Activated CD4-positive, alpha-beta T cell treated with anti-CD3 and anti-CD28 coated beads, Interleukin-2, amount 50 U/mL, for 16 hours (primary cell): Measurements from ENCODE around the gene PLEKHS1.
A peak's percentile ranks its signal among the peaks of the same experiment; 100 is the strongest.
"Not testable (repeated sequence)": the region's sequence is repeated elsewhere in the genome, so short reads cannot be mapped to it uniquely, and the experiment has no call there.

Experiments used
- DNase-seq: peaks from one replicate; pipeline ENCODE4 v3.0.0-alpha.2; 2020

Gene PLEKHS1

GRCh38 chr10:113742466-113742865 lies 9.0 kb upstream of the PLEKHS1 start:
- no peak for DNase-seq

DNA sequence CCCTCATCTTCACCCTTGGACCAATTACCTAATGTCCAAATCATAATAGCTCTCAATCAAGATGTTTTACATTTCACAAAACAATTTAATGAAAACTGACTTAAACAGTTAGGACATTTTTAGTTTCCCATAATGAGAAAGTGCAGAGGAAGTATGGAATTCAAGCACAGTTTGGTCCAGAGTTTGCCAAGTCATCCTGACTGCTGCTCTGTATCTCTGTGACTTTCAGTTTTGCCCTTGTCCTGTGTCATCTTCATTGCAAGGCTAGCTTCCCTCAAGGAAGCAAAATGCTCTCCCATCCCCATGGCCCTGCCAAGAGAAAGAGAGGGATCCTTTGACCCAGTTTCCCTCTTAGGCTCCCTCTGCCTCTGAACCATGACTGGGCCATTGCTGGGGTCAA lies 7.9 kb upstream of the PLEKHS1 start:
- no peak for DNase-seq

- no peak for DNase-seq
Measured at GRCh38 chr10:113745374-113745773, 6.1 kb upstream of the PLEKHS1 start.

DNA sequence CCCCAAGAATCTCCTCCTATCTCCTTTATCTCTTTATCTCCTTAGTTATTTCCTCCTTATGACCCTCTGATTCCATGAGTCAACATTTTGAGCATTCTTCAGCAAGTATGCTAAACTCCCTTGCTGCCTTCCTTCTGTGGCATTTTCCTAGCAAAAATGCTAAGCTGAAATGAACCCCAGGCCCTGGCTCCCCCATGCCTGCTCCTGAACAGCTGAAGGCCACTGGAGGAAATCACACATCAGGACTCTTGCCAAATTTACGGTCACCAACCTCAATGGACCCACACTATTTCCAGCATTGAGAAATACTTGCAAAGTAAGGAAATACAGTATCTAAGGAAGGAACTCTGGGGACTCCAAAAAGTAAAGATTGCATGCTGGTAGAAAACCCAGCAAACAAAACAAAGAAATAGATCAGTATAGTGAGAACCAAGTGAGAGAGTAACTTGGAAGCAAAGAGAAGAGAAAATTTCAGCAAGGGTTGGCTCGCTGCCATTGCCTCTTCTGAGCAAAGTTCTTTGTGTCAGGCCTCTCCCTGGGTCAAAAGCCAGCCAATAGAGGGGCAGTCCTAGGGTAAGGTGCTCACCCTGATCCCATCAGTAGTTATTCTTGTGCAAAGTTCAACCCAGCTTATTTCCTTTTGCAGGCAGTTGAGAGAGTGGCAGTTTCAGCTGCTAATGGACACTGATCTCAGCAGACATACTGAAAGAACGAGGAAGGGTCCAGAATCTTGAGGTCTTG lies 5.1 kb upstream of the PLEKHS1 start:
- no peak for DNase-seq

GRCh38 chr10:113752553-113752952 lies 1.1 kb downstream of the PLEKHS1 start:
- no peak for DNase-seq

- DNase-seq: no peak
Measured at GRCh38 chr10:113753020-113753692, 1.7 kb downstream of the PLEKHS1 start.

DNA sequence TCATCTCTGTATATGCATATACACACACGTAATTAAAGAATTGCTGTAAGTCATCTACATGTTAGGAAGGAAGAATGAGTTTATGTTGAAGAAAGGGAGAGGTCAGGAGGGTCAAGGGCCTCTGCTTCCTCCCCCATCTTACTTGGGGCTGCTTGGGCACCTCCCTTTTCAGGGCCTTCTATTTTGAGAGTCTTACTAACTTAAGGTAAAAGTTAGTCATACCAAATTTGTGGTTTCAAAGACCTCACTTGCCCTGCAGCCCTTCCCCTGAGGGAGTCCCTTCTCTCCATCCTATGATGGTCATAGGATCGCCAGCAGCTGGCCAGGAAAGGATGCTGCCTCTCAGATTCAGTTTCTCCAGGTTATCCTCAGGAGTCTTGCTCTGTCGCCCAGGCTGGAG lies 2.6 kb downstream of the PLEKHS1 start:
- no peak for DNase-seq

- DNase-seq: no peak
Measured at GRCh38 chr10:113754768-113755167, 3.3 kb downstream of the PLEKHS1 start.

DNA sequence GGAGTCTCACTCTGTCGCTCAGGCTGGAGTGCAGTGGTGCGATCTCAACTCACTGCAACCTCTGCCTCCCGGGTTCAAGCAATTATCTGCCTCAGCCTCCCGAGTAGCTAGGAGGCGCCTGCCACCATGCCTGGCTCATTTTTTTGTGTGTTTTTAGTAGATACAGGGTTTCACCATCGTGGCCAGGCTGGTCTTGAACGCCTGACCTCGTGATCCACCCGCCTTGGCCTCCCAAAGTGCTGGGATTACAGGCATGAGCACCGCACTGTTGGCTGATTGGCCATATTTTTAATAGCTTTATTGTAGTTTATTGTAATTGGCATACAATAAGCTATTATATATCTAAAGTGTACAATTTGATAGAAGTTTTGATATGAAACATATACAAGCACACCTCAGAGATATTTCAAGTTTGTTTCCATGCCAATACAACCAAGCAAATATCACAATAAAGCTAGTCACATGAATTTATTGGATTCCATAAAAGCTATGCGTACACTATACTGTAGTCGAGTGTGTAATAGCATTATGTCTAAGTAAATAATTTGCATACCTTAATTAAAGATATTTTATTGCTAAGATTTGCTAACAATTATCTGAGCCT lies 5.6 kb downstream of the PLEKHS1 start:
- no peak for DNase-seq

DNA sequence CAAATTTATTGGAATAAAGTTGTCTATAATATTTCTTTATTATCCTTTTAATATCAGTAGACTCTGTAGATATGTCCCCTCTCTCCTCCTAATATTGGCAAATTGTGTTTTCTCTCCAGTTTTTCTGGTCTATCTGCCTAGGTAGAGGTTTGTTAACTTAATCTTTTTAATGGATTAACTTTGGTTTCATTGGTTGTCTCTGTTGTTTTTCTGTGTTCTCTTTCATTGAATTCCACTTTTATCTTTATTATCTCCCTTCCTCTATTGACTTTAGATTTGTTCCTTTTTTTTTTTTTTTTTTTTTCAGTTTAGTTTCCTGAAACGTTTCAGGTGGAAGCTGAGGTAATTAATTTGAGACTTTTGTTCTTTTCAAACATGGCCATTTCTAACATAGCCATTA lies 10.6 kb downstream of the PLEKHS1 start:
- DNase-seq: no peak

DNA sequence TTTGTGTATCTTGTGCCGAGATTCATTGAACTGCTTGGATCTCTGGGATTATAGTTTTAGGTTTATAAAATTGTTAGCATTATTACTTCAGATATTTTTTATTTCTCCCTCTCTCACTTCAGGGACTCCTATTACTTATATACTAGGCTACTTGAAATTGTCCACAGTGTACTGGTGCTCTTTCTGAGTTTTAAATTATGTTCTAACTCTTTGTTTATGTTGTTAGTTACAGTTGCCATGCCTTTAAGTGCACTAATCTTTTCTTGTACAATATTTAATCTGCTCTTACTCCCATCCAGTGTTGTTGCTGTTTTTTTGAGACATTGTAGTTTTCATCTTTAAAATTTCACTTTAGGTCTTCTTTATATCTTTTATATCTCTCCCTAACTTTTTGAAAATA lies 13.1 kb downstream of the PLEKHS1 start:
- DNase-seq: no peak

GRCh38 chr10:113765910-113766309 lies 14.4 kb downstream of the PLEKHS1 start:
- DNase-seq: no peak

GRCh38 chr10:113767222-113767621 lies 15.7 kb downstream of the PLEKHS1 start:
- no peak for DNase-seq

DNA sequence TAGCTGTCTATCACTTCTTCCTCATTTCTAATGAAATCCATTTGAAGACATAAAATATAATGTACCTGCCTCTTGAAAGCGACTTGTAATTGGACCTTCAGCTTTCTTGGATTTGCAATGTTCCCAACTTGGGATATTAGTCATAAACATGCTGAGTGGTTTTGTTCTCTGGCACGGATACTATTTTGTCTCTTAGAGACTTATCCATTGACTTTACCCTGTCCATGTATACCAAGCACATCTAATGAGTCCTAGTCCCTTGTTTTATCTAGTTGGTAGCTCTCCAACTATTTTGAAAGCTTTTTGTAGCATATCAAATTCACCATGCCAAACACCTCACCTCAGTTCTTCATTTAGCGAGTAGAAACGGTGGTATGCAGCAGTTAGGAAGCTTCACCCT lies 18.9 kb downstream of the PLEKHS1 start:
- no peak for DNase-seq

- not testable (repeated sequence) for DNase-seq
Measured at GRCh38 chr10:113771131-113771530, 19.6 kb downstream of the PLEKHS1 start.

DNA sequence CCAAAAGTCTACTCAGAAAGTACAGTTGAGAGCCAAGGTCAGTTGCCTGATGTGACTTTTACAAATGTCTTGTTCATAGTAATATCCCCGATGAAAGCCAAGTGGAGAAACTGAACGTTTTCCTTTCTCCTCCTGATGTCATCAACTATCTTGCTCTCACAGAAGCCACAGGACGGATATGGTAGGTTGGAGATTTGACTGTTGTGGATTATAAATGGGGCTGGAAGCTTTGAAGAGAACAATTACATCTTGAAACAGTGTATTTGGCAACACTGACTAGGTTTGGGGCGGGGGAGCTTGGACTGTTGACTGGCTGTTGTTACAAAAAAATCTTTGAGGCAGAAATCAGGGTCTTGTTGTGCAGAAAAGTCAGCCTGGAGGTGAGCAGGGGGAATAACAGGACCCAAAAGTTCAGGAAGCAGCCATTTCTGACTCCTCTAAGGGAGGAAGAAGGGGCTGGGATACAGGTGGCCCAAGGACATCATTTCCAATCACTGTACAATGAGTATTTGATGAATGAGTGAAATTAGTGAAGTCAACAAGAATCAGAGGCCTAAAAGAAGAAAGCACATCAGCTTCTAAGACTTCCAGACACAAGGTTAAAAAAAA lies 24.3 kb downstream of the PLEKHS1 start:
- DNase-seq: no peak

DNA sequence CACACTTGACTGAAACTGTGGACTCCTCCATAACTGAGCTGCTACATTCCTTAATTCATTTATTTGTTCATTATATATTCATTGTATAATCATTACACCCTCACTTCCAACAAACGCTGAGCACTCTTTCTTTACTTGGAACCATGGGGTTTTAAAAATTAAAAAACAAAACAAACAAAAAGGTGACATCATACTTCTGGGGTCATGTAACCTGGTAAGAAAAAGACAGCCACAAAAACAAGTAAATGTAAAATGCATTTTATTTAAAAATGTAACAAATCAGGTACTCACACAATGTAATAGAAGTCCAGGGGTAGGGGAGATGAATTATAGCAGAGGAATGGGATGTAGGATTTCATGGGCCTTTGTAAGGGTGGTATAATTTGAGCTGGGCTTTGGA lies 25.1 kb downstream of the PLEKHS1 start:
- DNase-seq: no peak

- DNase-seq: no peak
Measured at GRCh38 chr10:113780681-113781250, 29.3 kb downstream of the PLEKHS1 start.

GRCh38 chr10:113782367-113782766 lies 30.9 kb downstream of the PLEKHS1 start:
- no peak for DNase-seq

DNA sequence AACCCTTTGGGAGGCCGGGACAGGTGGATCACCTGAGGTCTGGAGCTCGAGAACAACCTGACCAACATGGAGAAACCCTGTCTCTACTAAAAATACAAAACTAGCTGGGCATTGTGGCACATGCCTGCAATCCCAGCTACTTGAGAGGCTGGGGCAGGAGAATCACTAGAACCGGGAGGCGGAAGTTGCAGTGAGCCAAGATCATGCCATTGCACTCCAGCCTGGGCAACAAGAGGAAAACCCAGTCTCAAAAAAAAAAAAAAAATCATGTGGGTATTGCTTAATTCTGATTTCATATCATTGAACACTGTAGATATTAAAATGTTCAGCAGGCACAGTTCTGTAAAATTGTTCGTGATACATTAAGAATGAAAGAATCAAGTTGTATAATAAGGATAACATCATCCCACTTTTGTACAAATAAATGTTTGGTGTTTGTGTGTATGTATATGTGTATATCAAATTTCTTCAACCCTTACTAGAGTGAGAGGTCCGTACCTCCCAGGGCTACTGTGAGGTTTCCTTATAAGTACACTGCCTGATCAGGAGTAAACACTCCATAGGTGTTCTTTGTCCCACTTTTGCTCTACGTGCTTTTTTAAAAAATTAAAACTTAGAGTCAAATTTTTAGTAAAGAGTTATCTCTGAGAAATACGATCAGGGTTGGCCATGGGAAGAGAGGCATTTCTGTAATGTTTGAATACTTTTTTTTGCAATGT lies 31.7 kb downstream of the PLEKHS1 start:
- DNase-seq: no peak

DNA sequence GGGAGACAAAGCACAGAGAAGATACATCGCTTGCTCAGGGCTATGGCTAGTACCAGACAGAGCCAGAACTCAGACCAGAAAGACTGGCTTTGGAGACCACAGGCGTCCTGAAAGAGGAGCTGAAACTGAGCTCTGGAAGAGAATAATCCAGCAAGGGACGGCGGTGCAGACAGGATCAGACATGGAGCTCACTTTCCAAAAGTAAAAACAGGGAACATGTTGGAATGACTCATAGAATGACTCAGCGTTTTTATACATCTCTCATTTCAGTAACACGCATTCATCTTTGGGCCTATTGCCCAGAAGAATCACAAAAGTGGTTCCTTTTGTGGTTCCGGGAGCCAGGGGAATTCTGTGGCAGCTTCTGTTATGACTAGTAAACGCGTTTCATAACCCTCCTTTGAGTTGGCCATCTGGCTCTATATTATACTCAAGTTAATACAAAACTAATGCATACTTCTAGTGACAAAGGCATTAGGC lies 37.2 kb downstream of the PLEKHS1 start:
- peak; percentile 5 for DNase-seq

GRCh38 chr10:113791691-113792090 lies 40.2 kb downstream of the PLEKHS1 start:
- DNase-seq: no peak

- DNase-seq: no peak
Measured at GRCh38 chr10:113801569-113801968, 50.1 kb downstream of the PLEKHS1 start.
